HG02938 (cell line): ENCODE data around the gene FGF23.
"Not testable (repeated sequence)": the region's sequence is repeated elsewhere in the genome, so short reads cannot be mapped to it uniquely, and the experiment has no call there.

ENCODE experiments used
- ATAC-seq: cut with Tn5 transposase; IDR thresholded peaks from one replicate; pipeline ENCODE4 v1.9.1; 2021; ENCODE audit warnings: mild to moderate bottlenecking, moderate library complexity; ENCODE audit not compliant: unreplicated experiment

The FGF23 gene

DNA sequence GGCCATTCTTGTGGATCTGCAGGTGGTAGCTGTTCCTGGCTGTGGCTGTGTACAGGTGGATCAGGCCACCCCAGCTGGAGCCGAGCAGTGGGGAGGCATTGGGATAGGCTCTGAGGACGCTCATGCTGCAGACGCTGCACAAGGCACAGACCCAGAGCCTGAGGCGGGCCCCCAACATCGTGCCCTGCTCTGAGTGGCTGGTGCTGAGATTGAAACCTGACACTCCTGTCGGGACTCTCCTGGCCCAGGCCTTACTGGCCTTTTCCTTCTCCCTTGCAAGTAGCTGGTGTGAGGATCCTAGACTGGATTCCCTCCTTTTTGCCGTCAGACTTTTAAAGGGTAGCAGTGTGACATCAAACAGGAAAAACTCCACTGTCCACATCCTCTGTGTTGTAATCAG lies at the start of gene FGF23:
FGF23 (minus strand) TSS at position 308 of the 400 bp plus-strand sequence; CDS start at position 178, 130 bp downstream.
- no peak for ATAC-seq

DNA sequence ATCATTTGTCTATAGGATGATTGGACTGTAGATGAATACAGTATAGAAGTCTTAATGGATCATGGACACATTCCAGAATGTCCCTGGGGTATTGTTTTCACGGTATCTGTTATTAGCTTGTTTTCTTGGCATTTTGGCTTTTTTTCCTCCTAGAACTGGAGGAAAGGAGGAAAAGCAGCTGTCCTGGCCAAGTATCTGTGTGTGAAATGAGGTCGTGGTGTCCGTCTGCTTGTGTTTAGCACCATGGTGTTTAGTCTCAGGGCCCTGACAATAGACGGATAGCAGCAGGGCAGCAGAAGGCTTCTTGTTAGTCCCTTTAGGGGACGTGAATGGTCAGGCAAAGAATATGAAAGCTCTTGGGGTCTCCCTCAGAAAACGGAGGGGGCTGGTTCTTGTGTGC lies 44.9 kb upstream of the FGF23 start:
- no peak for ATAC-seq

DNA sequence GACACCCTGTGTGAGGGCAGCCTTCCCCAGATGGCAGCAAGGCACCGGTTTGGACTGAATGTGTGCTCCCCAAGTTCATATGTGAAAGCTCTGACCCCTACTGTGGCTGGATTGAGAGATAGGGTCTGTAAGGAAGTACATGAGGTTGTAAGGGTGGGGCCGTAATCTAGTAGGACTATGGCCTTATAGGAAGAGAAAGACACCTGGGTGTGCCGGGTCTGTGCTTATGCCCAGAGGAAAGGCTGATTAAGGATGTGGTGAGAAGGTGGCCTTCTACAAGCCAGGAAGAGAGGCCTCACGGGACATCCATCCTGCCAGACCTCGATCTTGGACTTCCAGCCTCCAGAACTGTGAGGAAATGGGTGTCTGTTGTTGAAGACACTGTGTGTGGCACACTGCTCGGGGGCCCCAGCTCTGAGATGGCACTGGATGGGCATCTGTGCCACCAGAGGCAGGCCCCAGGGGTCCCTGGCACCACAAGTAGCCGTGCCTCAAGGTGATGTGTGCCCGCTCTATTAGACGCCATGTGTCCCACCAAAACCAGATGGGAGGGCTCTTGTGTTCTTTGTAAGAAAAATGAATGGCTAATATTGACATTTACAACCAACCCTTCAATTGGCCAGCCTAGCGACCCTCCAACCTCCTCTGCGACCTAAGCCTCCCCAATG lies 44.1 kb upstream of the FGF23 start:
- ATAC-seq, result no peak

DNA sequence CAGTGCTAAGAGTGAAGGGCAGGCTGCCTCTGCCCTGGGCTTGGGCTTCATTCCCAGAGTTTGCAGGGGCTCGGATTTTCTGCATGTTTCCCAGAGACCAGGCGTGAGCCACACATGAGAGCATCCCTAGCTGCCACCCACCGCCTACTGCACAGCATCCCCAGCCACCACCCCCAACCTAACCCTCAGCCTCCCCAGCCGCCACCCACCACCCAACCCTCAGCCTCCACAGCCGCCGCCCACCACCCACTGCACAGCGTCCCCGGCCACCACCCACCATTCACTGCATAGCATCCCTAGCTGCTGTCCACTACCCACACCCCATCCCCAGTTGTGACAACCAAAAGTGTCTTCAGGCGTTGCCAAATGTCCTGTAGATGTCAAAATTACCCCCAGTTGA lies 43.5 kb upstream of the FGF23 start:
- no peak for ATAC-seq

DNA sequence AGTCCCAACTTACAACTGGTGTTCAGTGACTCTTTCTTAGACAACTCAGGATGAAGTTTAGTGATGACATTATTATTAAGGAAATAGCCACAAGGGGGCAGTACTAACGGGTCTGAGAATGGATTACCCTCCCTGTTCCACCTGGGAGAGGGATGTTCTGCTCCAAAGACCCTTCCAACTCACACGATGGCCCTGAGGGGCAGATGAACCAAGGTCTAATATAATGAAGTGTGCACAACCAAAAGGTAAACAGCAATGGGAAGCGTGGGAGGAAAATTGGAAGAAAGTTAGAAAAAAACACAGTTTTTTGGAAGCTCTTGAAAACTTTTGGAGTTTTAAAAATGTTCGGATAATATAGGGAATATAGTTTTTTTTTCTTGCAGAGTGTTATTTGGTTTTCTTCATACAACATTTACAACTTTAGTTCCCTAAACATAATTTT lies 42.1 kb upstream of the FGF23 start:
- ATAC-seq, result no peak

DNA sequence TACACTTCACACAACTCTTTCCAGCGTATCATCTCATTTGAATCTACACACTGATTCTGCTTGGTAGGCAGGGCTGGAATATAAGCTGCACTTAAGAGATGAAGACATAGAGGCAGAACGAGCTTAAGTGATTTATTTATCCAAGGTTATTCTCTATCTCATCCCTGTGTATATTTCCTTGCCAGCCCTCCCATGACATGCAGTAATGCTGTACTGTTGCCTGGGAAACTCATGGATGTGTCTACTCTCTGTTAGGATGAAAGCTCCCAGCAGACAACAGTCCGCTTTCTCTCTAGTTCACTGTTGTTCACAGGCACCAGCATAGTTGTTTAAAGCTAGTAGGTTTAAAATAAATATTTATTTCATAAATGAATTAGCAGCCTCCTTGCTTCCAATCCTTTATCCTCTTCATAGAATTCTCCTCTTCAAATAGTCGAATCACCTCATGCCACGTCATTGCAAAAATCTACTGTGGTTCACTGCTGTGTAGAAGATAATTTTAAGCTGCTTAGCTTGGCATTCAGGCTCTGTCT lies 40.7 kb upstream of the FGF23 start:
- no peak for ATAC-seq

DNA sequence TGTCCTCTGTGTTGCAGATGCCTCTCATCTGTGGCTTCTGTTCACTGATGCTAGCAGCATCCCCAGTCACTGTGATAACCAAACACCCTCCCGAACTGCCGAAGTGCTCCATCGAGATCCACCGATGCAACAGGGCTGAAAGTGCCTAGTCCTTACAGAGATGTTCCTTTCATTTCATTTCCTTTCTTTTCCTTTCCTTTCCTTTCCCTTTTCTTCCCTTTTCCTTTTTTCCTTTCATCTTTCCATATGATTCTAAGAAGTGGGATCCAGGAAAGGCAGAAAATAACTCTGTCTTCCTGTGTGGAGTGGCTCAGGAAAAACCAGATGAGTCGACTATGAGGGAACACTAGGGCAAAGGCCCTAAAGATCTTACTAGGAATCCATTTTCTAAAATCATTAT lies 39.4 kb upstream of the FGF23 start:
- ATAC-seq, result no peak

DNA sequence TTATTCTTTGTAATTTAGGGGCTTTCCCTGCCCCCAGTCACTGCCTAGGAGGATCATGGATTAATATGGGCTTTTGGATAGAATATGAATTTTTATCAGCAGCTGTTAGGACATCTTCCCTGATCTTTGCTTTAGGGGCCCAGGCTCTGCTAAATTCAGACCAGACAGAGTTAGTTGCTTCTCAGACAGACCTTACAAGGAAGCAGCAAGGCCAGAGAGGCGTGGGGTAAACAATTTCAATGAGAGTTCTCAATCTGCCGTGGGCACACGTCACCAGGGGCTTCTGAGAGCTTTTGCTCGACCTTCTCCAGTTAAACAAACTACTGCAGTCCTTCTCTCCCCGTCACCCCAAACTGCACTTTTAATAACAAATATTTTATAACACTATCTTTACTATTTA lies 38.4 kb upstream of the FGF23 start:
- no peak for ATAC-seq

DNA sequence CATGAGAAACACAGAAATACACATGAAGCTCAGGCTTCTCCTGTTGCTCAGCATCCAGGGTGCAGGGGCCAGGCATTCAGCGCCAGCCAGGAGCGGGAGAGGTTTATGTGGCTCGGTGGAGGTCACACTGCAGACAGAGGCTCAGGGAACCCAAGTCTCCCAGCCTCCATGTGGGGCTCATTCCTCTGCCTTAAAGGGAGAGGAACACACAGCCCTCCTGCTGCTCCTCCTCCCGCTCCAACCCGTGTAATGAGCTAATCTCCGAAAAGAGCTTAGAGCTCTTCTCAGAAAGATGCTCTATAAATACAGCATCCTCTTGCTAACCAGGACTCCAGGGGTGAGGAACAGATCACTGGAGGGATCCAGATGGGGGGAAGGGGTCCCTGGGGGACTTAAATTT lies 37.9 kb upstream of the FGF23 start:
- ATAC-seq, result no peak

DNA sequence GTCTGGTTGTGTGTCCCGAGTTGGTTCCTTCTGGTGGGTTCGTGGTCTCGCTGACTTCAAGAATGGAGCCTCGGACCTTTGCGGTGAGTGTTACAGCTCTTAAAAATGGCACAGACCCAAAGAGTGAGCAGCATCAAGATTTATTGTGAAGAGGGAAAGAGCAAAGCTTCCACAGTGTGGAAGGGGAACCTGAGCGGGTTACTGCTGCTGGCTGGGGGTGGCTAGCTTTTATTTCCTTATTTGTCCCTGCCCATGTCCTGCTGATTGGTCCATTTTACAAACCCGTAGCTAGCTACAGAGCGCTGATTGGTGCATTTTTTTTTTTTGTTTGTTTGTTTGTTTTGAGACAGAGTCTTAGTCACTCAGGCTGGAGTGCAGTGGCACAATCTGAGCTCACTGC lies 36.8 kb upstream of the FGF23 start:
- no peak for ATAC-seq

DNA sequence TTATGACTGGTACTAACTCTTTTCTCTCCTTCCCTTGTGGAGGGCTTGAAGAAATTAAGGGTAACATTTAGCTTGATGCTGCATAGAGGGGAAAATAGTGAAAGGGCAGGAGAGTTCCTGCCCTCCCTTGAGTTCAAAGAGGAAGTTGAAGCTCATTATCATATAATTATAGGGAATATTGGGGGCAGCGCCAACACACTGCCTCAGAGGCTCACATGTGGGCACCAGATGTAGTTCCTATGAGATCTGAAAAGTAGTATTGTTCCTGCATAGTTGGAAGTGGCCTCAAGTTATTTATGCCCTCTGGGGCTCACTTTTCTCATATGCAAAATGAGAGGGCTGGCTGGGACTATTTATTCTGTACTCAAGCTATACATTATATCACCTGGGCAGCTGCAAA lies 33.0 kb upstream of the FGF23 start:
- no peak for ATAC-seq

DNA sequence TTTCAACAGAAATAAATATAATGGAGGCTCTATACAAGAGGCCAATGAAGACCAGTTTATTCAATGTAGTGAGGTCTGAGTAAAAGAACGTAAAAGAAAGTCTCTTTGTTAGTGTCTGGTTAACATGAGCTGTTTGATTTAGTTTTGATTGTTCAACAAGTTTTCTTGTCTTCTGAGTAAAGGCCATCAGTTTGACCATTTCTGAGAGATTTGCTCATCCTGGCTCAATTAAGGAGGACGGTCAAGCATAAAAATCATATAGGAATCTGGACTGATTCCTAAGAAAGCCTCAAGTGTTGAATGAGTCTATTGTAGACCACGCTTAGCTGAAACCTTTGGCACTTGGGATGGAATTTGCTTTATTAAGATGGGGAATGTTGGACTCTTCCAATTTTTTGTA lies 32.5 kb upstream of the FGF23 start:
- no peak for ATAC-seq

DNA sequence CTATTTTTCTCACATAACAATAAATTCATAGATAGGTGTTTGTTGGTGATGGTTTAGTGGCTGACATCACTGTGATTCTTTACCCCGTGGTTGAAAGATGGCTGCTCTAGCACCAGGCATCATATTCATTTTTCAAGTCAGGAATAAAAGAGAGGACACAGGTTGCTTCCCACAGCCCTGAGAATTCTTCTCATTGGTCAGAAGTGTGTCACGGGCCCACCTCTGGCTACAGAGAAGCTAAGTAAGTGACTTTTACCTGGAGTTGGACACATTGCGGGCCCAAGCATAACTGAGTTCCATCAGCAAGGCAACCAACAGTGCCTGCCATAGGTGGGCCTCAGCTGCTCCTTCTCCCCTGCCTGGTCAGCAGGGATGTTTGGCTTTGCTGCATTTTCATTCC lies 27.6 kb upstream of the FGF23 start:
- no peak for ATAC-seq

DNA sequence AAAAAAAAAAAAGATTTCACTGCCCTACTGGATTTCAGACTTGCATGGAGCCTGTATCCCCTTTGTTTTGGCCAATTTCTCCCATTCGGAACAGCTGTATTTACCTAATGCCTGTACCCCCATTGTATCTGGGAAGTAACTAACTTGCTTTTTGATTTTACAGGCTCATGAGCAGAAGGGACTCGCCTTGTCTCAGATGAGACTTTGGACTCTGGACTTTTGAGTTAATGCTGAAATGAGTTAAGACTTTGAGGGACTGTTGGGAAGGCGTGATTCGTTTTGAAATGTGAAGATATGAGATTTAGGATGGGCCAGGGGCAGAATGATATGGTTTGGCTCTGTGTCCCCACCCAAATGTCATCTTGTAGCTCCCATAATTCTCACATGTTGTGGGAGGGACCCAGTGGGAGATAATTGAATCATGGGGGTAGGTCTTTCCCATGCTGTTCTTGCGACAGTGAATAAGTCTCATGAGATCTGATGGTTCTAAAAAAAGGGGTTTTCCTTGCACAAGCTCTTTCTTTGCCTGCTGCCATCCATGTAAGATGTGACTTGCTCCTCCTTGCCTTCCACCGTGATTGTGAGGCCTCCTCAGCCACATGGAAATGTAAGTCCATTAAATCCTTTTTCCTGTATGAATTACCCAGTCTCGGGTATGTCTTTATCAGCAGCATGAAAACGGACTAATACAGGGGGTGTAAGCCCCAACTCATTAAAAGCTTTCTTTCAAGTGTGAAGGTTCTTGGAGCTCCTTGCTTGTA lies 25.5 kb upstream of the FGF23 start:
- ATAC-seq, result not testable (repeated sequence)

DNA sequence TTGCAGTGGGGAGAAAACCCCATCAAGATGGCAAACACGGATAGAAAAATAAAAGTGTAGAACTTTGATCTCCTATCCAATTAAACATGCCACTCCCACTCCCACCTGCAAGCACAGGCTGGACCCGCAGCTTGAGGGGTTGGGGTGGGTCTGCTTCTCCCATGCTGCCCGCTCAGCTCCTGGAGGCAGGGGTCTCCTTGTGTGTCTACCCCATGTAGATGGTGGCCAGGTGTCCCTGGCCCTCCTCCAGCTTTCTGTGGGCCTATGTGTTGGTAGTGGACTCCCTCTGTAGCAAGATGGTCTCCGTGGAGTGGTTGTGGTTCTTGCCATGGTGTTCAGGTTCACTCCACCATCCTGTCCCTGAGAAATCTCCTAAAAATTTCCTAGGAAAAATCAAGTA lies 23.5 kb upstream of the FGF23 start:
- ATAC-seq, result no peak

DNA sequence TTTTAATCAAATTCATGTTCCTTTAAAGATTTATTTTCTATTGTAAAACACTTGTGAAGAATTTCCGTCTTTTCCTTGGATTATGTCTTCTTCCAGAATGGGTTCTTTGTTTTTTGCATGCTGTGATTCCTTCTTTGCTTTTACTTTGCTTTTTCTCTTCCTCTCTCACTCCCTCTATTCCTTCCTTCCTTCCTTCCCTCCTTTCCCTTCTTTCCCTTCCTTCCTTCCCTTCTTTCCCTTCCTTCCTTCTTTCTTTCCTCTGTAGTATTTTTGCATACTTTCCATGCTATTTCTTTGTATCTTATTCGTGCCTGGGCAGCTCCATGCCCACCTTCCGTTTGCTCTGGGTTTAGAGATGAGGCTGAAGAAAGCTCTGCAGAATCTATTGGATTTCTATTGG lies 21.6 kb upstream of the FGF23 start:
- ATAC-seq, result no peak

DNA sequence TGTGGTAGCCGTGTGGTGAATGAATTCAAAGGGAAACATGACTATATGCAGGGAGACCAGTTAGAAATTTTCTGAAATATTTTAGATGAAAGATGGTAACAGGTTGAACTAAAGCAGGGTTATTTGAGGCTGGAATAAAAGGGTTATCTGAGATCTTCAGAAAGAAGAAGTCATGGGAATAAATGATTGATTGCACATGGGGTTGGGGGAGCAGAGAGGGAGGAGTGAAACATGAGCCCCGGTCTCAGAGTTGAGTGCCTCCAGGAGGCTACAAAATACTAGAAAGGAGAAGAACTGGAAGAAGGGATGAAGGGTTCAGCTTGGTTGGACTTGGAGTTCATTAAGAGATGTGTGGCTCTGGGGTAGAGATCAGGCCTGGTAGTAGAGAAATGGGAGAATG lies 16.3 kb upstream of the FGF23 start:
- no peak for ATAC-seq

DNA sequence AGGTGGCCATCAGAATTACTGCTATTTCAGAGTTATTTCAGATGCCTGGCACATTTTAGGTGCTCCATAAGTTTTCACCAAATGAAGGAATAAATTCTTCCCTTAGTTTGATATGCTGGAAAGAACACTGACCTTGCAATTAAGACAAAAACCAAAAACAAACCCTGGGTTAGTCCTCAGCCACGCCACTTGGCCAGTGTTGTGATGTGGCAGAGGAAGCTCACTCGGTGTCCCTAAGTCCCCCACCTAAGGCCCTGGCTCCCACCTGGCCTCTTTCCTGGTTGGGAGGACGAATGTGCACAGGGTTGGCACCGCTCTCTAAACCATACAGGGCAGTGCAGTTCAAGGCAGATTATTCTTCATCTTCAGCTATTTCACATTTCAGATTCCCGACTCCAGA lies 13.7 kb upstream of the FGF23 start:
- ATAC-seq, result no peak

DNA sequence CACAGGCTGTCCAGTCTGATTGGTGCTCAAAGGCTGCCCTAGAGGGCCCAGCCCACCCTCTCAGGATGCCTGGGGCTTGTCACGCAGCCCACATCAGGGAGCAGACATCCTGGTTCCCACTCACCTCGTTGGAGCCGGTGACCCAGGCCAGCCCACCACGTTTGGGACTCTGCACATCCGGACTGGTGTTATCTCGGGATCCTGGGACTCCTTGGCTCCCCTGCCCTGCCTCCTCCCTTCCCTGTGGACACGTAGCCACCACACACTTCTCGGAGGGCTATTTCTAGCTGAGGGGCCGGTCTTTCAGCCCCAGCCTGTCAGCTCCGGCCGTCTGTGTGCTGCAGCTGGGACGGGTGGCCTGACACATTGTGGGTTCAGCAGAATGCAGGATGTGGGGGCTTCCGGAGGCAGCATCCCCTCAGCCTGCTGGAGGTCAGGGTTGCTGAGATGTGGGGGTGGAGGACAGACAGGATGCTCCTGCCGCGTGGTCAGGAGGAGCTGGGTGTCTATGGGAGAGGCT lies 12.8 kb upstream of the FGF23 start:
- no peak for ATAC-seq

DNA sequence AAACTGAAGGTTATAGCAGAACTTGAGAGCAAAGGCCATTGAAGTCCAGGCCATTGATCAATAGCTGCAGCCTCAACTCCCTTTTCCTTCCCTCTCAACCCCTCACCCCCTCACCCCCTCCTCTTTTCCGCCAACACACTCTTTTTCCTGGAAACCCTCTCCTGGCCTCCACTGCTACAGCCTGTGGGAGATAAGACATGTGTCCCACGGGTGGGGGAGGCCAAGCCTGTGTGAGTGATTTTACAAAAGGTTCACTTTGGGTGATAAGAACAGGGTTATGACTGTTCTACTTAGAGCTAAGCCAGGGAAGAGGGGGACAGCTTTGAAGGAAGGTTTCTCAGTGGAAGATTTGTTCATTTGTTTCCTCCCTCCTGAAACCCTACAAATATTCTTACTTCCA lies 9.2 kb upstream of the FGF23 start:
- ATAC-seq, result no peak

DNA sequence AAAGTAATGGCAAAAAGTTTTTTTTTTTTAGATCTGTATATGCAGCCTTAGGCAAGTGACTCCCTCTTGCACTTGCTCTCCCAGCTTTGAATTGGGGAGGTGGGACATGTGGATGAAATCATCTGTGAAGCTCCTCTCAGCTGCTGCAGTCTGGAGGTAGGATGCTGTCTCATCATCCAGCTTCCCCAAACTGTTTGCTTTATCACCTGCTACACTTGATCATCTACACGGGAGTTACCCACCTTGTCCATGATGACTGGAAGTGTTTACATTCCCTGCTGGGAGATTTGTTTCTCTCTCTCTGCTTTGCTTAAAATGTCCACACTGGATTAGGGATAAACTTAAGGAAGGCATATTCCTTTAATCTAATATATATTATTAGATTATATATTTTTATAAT lies 8.5 kb upstream of the FGF23 start:
- ATAC-seq, result no peak

DNA sequence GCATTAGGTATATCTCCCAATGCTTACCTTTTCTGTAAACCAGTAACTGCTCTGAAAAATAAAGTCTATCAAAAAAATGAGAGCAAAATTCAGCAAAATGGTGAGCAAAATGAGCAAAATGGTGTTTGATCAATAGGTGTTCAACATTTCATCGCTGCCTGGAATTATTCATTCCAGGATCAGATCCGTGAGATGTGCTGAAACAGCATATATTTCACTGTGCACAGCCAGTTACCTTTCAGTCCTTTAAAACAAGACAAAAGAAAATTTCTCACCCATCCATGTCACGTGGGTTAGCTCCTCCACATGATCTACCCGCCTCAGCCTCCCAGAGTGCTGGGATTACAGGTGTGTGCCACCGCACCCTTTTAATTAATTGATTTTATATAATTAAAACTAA lies 8.1 kb upstream of the FGF23 start:
- ATAC-seq, result no peak
